ENCODE results near the gene NPHS1.
"Not testable (repeated sequence)": the region's sequence is repeated elsewhere in the genome, so short reads cannot be mapped to it uniquely, and the experiment has no call there.

NPHS1 gene

GRCh38 chr19:35879068-35879467 lies 26.8 kb upstream of the NPHS1 start:
- no peak for DNase-seq

DNA sequence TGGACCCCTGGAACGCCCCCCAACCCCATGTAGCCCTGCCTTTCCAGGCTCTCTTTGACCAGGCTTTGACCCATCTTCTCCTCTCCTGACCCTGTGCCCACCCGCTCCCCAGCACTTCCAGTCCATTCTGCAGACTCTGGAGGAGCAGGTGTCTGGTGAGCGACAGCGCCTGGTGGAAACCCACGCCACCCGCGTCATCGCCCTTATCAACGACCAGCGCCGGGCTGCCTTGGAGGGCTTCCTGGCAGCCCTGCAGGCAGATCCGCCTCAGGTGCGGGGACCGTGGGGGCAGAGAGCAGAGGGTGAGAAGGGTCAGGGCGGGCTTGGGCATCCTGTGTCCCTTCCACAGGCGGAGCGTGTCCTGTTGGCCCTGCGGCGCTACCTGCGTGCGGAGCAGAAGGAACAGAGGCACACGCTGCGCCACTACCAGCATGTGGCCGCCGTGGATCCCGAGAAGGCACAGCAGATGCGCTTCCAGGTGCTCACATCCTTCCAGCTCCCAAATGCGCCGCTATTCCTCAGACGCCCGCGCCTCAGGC lies 22.2 kb upstream of the NPHS1 start:
- DNase-seq = no peak

GRCh38 chr19:35872180-35872579 lies 19.9 kb upstream of the NPHS1 start:
- no peak for DNase-seq

- no peak for DNase-seq
Observed at GRCh38 chr19:35871611-35872010, 19.3 kb upstream of the NPHS1 start.

DNA sequence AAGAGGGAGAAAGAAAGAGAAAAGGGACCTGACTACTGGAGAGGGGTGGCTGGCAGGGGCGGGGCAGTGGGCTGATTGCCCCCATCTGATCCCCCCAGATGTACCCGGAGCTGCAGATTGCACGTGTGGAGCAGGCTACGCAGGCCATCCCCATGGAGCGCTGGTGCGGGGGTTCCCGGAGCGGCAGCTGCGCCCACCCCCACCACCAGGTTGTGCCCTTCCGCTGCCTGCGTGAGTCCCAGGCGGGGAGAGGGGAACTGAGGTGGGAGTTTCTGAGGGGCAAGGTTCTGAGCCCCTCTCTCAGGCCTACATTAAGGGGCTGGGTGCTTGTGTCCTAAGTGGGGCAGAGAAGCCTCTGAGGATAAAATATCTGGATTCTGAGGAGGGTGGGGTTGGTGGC lies 18.5 kb upstream of the NPHS1 start:
- no peak for DNase-seq

GRCh38 chr19:35870124-35870736 lies 17.9 kb upstream of the NPHS1 start:
- not testable (repeated sequence) for DNase-seq

DNA sequence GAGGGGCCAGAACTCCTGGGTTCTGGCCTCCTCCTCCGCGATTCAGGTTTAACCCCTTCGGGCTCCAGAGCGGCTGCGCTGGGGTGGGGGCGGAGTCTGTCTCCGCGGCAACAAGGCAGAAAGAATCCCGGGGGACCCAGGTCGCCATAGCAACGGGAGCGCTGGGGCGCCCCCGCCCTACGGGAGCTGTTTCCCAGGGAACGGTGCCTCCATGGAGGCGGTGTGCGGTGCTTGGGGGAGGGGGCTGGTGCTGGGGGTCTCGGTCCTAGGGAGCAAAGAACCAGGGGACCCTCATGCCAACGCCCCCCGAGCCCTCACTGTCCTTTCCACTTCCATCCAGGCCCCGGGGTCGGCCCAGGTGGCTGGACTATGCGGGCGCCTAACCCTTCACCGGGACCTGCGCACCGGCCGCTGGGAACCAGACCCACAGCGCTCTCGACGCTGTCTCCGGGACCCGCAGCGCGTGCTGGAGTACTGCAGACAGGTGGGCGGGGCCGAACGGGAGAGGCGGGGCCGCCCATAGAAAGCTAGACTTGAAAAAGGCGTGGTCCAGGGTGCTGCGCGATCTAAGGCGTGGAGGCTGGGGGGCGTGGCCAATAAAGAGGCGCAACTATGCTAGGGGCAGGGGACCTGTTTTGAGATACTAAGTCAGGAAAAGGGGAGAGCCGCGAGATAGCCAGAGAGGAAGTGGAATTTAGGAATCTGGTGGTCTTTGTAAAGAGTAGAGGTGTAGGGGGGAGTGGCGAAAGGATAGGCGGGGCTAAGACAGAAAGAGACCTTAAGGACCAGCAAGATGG lies 17.2 kb upstream of the NPHS1 start:
- DNase-seq = peak; percentile 72 to 83

DNA sequence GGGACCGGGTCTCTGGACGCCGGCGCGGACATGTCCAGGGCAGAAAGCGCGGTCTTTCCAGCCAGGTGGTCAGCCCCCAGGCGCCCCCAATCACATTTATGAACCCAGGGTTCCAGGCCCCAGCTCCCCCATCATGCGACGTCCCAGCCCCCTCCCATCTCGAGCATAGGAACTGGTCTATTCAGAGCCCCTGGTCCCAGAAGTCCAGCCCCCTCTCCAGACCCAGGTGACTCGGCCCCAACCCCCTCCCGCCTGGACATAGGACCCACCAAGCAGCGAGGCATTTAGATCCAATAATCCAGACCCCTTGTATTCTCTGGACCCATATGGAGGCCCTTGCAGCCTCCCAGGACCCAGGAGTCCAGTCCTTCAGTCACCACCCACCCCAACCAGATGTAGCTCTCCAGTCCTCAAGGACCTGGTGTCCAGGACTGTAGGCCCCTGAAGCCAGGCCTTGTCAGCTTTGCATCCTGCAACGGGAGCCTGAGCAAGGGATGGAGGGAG lies 16.6 kb upstream of the NPHS1 start:
- DNase-seq = no peak

- DNase-seq = peak; percentile 87 to 94
Observed at GRCh38 chr19:35868172-35868822, 16.0 kb upstream of the NPHS1 start, which contains the start of gene APLP1. APLP1 (plus strand) TSS chr19:35868574; CDS start chr19:35868637, 63 bp downstream.

GRCh38 chr19:35863018-35863417 lies 10.7 kb upstream of the NPHS1 start:
- DNase-seq = no peak

DNA sequence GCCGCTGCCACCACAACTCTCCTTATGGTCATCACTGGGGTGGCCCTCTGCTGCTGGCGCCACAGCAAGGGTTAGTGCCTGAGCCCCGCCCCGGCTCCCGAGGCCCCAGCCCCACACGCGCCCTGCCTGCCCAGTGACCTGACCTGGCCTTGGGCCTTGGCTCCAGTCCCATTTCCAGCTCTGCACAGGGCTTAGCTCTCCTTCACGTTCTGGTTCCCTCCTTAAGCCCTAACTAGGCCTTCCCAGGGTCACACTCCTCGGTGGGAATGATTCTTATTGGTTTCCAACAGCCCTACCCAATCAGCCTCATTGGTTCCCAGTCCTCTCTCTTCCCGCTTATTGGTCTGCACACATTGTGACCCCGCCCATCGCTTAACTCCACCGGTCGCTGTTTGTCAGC lies 10.2 kb upstream of the NPHS1 start:
- DNase-seq = no peak

GRCh38 chr19:35861640-35862160 lies 9.4 kb upstream of the NPHS1 start:
- DNase-seq = no peak

DNA sequence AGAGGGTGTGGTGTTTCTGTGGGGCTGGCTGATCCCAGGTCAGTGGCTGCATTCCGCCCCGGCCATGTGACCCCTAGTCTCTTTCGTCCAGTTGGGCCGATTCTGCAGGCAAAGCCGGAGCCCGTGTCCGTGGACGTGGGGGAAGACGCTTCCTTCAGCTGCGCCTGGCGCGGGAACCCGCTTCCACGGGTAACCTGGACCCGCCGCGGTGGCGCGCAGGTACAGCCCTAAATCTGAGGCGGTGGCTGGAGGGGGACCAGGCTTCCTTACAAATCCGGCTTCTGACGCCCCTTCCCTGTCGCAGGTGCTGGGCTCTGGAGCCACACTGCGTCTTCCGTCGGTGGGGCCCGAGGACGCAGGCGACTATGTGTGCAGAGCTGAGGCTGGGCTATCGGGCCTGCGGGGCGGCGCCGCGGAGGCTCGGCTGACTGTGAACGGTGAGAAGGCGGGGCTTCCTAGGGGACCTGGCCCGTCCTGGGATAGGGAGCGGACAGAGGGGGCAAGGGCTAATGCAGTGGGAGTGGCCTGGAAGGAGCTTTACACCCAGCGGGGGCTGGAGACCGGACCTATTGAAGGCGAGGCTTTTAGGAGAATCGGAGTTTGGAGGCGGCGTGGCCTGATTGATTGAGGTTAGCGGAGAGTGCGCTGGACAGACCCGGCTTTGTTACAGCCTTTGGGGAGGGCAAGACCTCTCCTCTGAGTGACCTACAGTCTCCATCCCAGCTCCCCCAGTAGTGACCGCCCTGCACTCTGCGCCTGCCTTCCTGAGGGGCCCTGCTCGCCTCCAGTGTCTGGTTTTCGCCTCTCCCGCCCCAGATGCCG lies 8.7 kb upstream of the NPHS1 start:
- DNase-seq = no peak

DNA sequence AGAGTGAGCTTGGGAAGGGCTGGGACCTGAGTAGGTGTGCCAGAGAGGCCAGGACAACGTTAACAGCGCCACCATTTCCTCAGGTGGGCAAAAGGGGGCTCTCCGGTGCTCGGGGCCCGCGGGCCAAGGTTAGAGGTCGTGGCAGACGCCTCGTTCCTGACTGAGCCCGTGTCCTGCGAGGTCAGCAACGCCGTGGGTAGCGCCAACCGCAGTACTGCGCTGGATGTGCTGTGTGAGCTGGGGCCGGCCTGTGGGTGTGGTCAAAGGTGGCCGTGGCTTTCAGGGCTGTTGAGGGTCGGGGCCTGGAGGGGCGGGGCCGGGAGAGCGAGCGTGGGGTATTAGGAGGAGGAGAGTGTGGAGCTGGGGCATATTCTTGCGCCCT lies 8.1 kb upstream of the NPHS1 start:
- DNase-seq = no peak

- DNase-seq = no peak
Observed at GRCh38 chr19:35859414-35859813, 7.1 kb upstream of the NPHS1 start.

GRCh38 chr19:35858311-35858710 lies 6.0 kb upstream of the NPHS1 start:
- DNase-seq = no peak

DNA sequence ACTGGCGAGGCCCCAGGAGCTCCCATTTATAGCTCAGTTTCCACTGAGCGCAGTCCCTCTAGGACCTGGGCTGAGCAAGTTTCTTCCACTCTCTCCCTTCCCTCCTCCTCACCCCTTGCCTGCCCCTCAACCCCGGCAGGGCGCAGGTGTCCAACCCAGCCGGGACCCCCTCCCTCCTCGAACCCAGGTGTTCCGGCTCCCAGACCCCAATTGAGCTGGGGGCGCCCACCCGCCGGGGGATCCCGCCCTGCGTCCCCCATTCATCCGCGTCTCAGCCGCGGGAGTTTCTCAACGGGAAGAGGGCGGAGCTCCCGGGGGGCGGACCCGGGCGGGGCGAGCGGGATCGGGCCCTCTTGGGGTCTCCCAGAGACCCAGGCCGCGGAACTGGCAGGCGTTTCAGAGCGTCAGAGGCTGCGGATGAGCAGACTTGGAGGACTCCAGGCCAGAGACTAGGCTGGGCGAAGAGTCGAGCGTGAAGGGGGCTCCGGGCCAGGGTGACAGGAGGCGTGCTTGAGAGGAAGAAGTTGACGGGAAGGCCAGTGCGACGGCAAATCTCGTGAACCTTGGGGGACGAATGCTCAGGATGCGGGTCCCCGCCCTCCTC lies 4.3 kb upstream of the NPHS1 start, which contains the start of gene KIRREL2:
Gene KIRREL2, plus strand, starts transcription at position 366 of the 604 bp plus-strand sequence. Its CDS starts 209 bp downstream, at position 575.
- no peak for DNase-seq

DNA sequence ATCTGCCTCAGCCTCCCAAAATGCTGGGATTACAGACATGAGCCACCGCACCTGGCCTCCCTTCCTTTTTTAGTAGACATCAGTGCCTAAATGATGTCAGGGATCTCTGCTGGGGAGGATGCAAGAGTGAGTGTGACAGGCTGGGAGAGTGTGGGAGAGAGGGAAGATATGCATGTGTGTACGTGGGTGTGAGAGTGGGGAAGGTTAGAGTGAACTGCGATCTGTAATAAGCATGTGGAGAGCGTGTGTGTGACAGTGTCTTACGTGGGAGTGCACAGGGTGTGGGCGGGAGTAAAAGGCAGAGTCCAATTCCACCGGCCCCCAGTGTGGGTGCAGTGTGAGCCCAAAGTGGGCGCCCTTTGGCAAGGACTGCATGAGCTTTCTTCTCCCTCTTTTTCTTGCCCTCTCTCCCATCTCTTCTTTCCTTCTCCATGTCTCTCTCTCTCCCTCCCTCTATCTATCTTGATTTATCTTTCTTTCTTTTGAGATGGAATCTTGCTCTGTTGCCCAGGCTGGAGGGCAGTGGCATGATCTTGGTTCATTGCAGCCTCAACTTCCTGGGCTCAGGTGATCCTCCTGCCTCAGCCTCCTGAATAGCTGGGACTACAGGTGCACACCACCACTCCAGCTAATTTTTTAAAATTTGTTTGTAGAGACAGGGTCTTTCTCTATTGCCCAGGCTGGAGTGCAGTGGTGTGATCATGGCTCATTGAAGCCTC lies 893 bp upstream of the NPHS1 start:
- DNase-seq = no peak

GRCh38 chr19:35851213-35852028 lies 883 bp downstream of the NPHS1 start:
- no peak for DNase-seq

GRCh38 chr19:35848919-35849505 lies 3.3 kb downstream of the NPHS1 start:
- DNase-seq = no peak
